Panc1 (cell line): ENCODE results near the gene SGMS1.
"Not testable (repeated sequence)": the region's sequence is repeated elsewhere in the genome, so short reads cannot be mapped to it uniquely, and the experiment has no call there.

Source experiments
- CTCF ChIP-seq: fragments of 450-650 bp; IDR thresholded peaks from 2 replicates; pipeline ENCODE4 v1.5.1; 2017; ENCODE audit warnings: mild to moderate bottlenecking
- SIN3A ChIP-seq: IDR thresholded peaks from 2 replicates; pipeline ENCODE4 v1.6.1; 2012; ENCODE audit warnings: low read depth, mild to moderate bottlenecking, low read length, moderate library complexity, borderline replicate concordance; ENCODE audit not compliant: insufficient read depth

- TF ChIP-seq CTCF, SIN3A: not testable (repeated sequence)
Measured at GRCh38 chr10:50662420-50662819, 38.7 kb upstream of the SGMS1 start.
